K562 (cell line): ENCODE measurements around the gene PLEK2. TPM values are rescaled to one million over a fixed set of nuclear protein-coding genes. Genes with fewer than 3 reads are reported as not detected.

Source experiments
- GABPA ChIP-seq: fragments of 200-800 bp; sonication (Bioruptor generic); conservative IDR thresholded peaks from 2 replicates; pipeline ENCODE4 v1.6.1; 2016; ENCODE audit warnings: low read depth, missing genetic modification characterization, missing compliant biosample characterization
- MGA ChIP-seq: fragments of 450-650 bp; IDR thresholded peaks from 2 replicates; pipeline ENCODE4 v1.6.1; 2016; ENCODE audit warnings: mild to moderate bottlenecking, moderate library complexity
- MIER1 ChIP-seq: fragments of 450-650 bp; IDR thresholded peaks from 2 replicates; pipeline ENCODE4 v1.6.1; 2016; ENCODE audit warnings: antibody characterized with exemption, mild to moderate bottlenecking, low read depth
- NFIC ChIP-seq: fragments of 450-650 bp; IDR thresholded peaks from 2 replicates; pipeline ENCODE4 v1.6.1; 2017; ENCODE audit warnings: mild to moderate bottlenecking, inconsistent platforms
- RBFOX2 ChIP-seq: fragments of 200-400 bp; formaldehyde crosslinking; IDR thresholded peaks from 2 replicates; pipeline ENCODE4 v1.6.1; 2017; ENCODE audit warnings: low read depth, mild to moderate bottlenecking, low read length, moderate library complexity
- SREBF2 ChIP-seq: sonication (generic); formaldehyde crosslinking; IDR thresholded peaks from 2 replicates; pipeline ENCODE4 v1.4.0; 2020; ENCODE audit warnings: mild to moderate bottlenecking, missing genetic modification reagents
- ZNF407 ChIP-seq: fragments of 450-650 bp; IDR thresholded peaks from 2 replicates; pipeline ENCODE4 v1.6.1; 2016; ENCODE audit warnings: low read depth
- polyA plus RNA-seq, 8 experiments: library from polyadenylated mRNA; depleted of rRNA in 4 of 8; stranded (reverse) in 5 of 8; unstranded in 3 of 8; fragments of >200 nt; fragmentation: Nextera tagmentation in 2 of 8; fragmentation: Illumina TruSeq in 1 of 8; extraction: Ambion mirVana in 2 of 8; extraction: Trizol in 1 of 8; gene quantifications; 2 replicates each; pipeline versions ENCODE4 v1.2.1 to v1.2.3, GENCODE V29; 2011 to 2014; ENCODE audit warnings: inconsistent platforms in 1 of 8, missing spikeins in 1 of 8
- total RNA-seq, 7 experiments: library from RNA; depleted of rRNA in 6 of 7; stranded (reverse); fragments of >200 nt in 6 of 7; fragmentation: Illumina TruSeq in 2 of 7; extraction: Trizol in 2 of 7; gene quantifications; 2 replicates each; pipeline versions ENCODE4 v1.2.1 to v1.2.3, GENCODE V29; 2011 to 2021; ENCODE audit warnings: low replicate concordance in 1 of 7

PLEK2 gene
- total and polyA plus RNA-seq, 9 of the 15 experiments (the other 6 are each of a cell fraction or from before 2014, with no cell fraction given), result not detected

- TF ChIP-seq MGA (no peak), NFIC (no peak), RBFOX2 (no peak), ZNF407 (no peak), SREBF2 (CRISPR knock-in tag) (no peak), GABPA (no peak), MIER1 (no peak)
Measured at GRCh38 chr14:67405771-67406170, 6.2 kb downstream of the PLEK2 start (continued).
